HepG2 (cell line): Measurements from ENCODE around the gene TSC1. TPM values are rescaled to one million over a fixed set of nuclear protein-coding genes. Genes with fewer than 3 reads are reported as not detected.

ENCODE experiments used
- ARHGAP35 ChIP-seq: sonication (generic); formaldehyde crosslinking; IDR thresholded peaks from 2 replicates; pipeline ENCODE4 v1.9.0; 2022; ENCODE audit warnings: mild to moderate bottlenecking, inconsistent platforms, moderate library complexity, missing genetic modification reagents, borderline replicate concordance
- CCAR2 ChIP-seq: fragments of 200-400 bp; formaldehyde crosslinking; optimal IDR thresholded peaks from 2 replicates; pipeline ENCODE3; 2018; ENCODE audit warnings: low read depth, mild to moderate bottlenecking, low read length, moderate library complexity
- DZIP1 ChIP-seq: sonication (generic); formaldehyde crosslinking; IDR thresholded peaks from 2 replicates; pipeline ENCODE4 v1.5.0; 2020; ENCODE audit warnings: mild to moderate bottlenecking, missing genetic modification reagents
- FIP1L1 ChIP-seq: fragments of 200-400 bp; formaldehyde crosslinking; IDR thresholded peaks from 2 replicates; pipeline ENCODE4 v1.6.1; 2018; ENCODE audit warnings: low read depth, mild to moderate bottlenecking, low read length, moderate library complexity, borderline replicate concordance; ENCODE audit not compliant: insufficient read depth
- JUN ChIP-seq: sonication (generic); formaldehyde crosslinking; IDR thresholded peaks from 2 replicates; pipeline ENCODE4 v1.4.0; 2020; ENCODE audit warnings: mild to moderate bottlenecking, missing genetic modification reagents
- KLF6 ChIP-seq: IDR thresholded peaks from 2 replicates; pipeline ENCODE4 v1.8.0; 2016; ENCODE audit warnings: missing biosample characterization, missing genetic modification reagents
- KMT2B ChIP-seq: IDR thresholded peaks from 2 replicates; pipeline ENCODE4 v1.6.1; 2016; ENCODE audit warnings: missing genetic modification reagents, missing compliant biosample characterization
- MIXL1 ChIP-seq: IDR thresholded peaks from 2 replicates; pipeline ENCODE4 v1.6.1; 2016
- MXD4 ChIP-seq: IDR thresholded peaks from 2 replicates; pipeline ENCODE4 v1.6.1; 2016; ENCODE audit warnings: mild to moderate bottlenecking, missing biosample characterization, missing genetic modification reagents
- NBN ChIP-seq: fragments of 450-650 bp; conservative IDR thresholded peaks from 2 replicates; pipeline ENCODE4 v1.6.1; 2017
- PHF21A ChIP-seq: sonication (generic); formaldehyde crosslinking; IDR thresholded peaks from 2 replicates; pipeline ENCODE4 v1.5.0; 2020; ENCODE audit warnings: mild to moderate bottlenecking, missing genetic modification reagents
- PHF8 ChIP-seq: sonication (generic); formaldehyde crosslinking; IDR thresholded peaks from 2 replicates; pipeline ENCODE4 v1.5.0; 2020; ENCODE audit warnings: missing genetic modification reagents
- PTBP1 ChIP-seq: fragments of 200-400 bp; formaldehyde crosslinking; IDR thresholded peaks from 2 replicates; pipeline ENCODE4 v1.6.1; 2018; ENCODE audit warnings: low read length, low read depth; ENCODE audit not compliant: poor library complexity, severe bottlenecking
- RCOR2 ChIP-seq: IDR thresholded peaks from 2 replicates; pipeline ENCODE4 v1.6.1; 2016; ENCODE audit warnings: missing biosample characterization, missing genetic modification reagents
- SAFB2 ChIP-seq: sonication (generic); formaldehyde crosslinking; IDR thresholded peaks from 2 replicates; pipeline ENCODE4 v1.5.1; 2020; ENCODE audit warnings: missing genetic modification reagents, low read depth, mild to moderate bottlenecking, borderline replicate concordance
- SMAD1 ChIP-seq: sonication (generic); formaldehyde crosslinking; IDR thresholded peaks from 2 replicates; pipeline ENCODE4 v1.4.0; 2020; ENCODE audit warnings: missing genetic modification reagents, low read depth, mild to moderate bottlenecking, borderline replicate concordance
- TARDBP ChIP-seq: sonication (generic); formaldehyde crosslinking; IDR thresholded peaks from 2 replicates; pipeline ENCODE4 v1.8.0; 2022; ENCODE audit warnings: mild to moderate bottlenecking, missing genetic modification reagents
- ZBTB3 ChIP-seq: sonication (generic); formaldehyde crosslinking; IDR thresholded peaks from 2 replicates; pipeline ENCODE4 v1.4.0; 2020; ENCODE audit warnings: low read depth, mild to moderate bottlenecking, moderate library complexity, missing genetic modification reagents, borderline replicate concordance
- ZNF10 ChIP-seq: sonication (generic); formaldehyde crosslinking; IDR thresholded peaks from 2 replicates; pipeline ENCODE4 v1.4.0; 2020; ENCODE audit warnings: mild to moderate bottlenecking, low read depth, missing genetic modification reagents, borderline replicate concordance
- ZNF121 ChIP-seq: sonication (generic); formaldehyde crosslinking; IDR thresholded peaks from 2 replicates; pipeline ENCODE4 v1.5.0; 2020; ENCODE audit warnings: mild to moderate bottlenecking, missing genetic modification reagents
- ZNF124 ChIP-seq: sonication (generic); formaldehyde crosslinking; IDR thresholded peaks from 2 replicates; pipeline ENCODE4 v1.4.0; 2020; ENCODE audit warnings: missing genetic modification reagents
- ZNF260 ChIP-seq: sonication (generic); formaldehyde crosslinking; IDR thresholded peaks from 2 replicates; pipeline ENCODE4 v1.4.0; 2020; ENCODE audit warnings: missing genetic modification reagents, low read depth, mild to moderate bottlenecking, borderline replicate concordance
- ZNF333 ChIP-seq: sonication (generic); formaldehyde crosslinking; IDR thresholded peaks from 2 replicates; pipeline ENCODE4 v1.4.0; 2020; ENCODE audit warnings: mild to moderate bottlenecking, missing genetic modification reagents, borderline replicate concordance
- ZNF496 ChIP-seq: sonication (generic); formaldehyde crosslinking; IDR thresholded peaks from 2 replicates; pipeline ENCODE4 v1.8.1; 2023; ENCODE audit warnings: mild to moderate bottlenecking, moderate library complexity, missing genetic modification reagents; ENCODE audit not compliant: insufficient replicate concordance
- ZNF564 ChIP-seq: sonication (generic); formaldehyde crosslinking; IDR thresholded peaks from 2 replicates; pipeline ENCODE4 v1.8.1; 2023; ENCODE audit warnings: mild to moderate bottlenecking, missing genetic modification reagents
- ZNF775 ChIP-seq: sonication (generic); formaldehyde crosslinking; IDR thresholded peaks from 2 replicates; pipeline ENCODE4 v1.4.0; 2020; ENCODE audit warnings: missing genetic modification reagents, mild to moderate bottlenecking, moderate library complexity, borderline replicate concordance
- ZNF781 ChIP-seq: sonication (generic); formaldehyde crosslinking; IDR thresholded peaks from 2 replicates; pipeline ENCODE4 v1.5.1; 2020; ENCODE audit warnings: borderline replicate concordance, mild to moderate bottlenecking, missing genetic modification reagents; ENCODE audit errors: not compliant biosample characterization
- ZSCAN21 ChIP-seq: sonication (generic); formaldehyde crosslinking; IDR thresholded peaks from 2 replicates; pipeline ENCODE4 v1.8.0; 2022; ENCODE audit warnings: mild to moderate bottlenecking, missing genetic modification reagents, moderate library complexity, borderline replicate concordance
- polyA plus RNA-seq, 8 experiments: library from polyadenylated mRNA; depleted of rRNA in 3 of 8; stranded (reverse) in 7 of 8; unstranded in 1 of 8; fragments of >200 nt; fragmentation: Illumina TruSeq in 4 of 8; extraction: Trizol in 4 of 8; gene quantifications; 2 replicates each; pipeline versions ENCODE4 v1.2.1 to v1.2.3, GENCODE V29; 2011 to 2016; ENCODE audit warnings: low read depth in 4 of 8, missing spikeins in 1 of 8, mixed read lengths in 1 of 8; ENCODE audit not compliant: insufficient read depth in 1 of 8
- total RNA-seq, 5 experiments: library from RNA; depleted of rRNA; stranded (reverse); fragments of >200 nt; fragmentation: Illumina TruSeq; extraction: Trizol; gene quantifications; 2 replicates each; pipeline ENCODE4 v1.2.3, GENCODE V29; 2016; ENCODE audit warnings: low read depth in 1 of 5

TSC1 gene
- total and polyA plus RNA-seq, 2 of the 13 experiments (the other 11 are each of a cell fraction or from before 2014, with no cell fraction given), result 31.6 to 66.1 TPM

- TF ChIP-seq ZNF564 (CRISPR knock-in tag), result peak; percentile 83; the same call in 1 of the 2 replicates
- no peak for TF ChIP-seq ZNF124 (CRISPR knock-in tag)
- TF ChIP-seq ARHGAP35 (CRISPR knock-in tag), result peak; percentile 45; the same call in 1 of the 2 replicates
- no peak for TF ChIP-seq DZIP1 (CRISPR knock-in tag)
- TF ChIP-seq ZNF775 (CRISPR knock-in tag), result no peak
- TF ChIP-seq PTBP1, result peak; percentile 84
- peak; percentile 78 for TF ChIP-seq ZSCAN21
- no peak for TF ChIP-seq ZNF121 (CRISPR knock-in tag)
- TF ChIP-seq MIXL1 (CRISPR knock-in tag), result peak; percentile 50
- peak; percentile 83 for TF ChIP-seq KLF6
- TF ChIP-seq PHF8 (CRISPR knock-in tag), result peak; percentile 79
- 0 out of 2 replicates have a peak, but pooled peaks have one; percentile 24 for TF ChIP-seq SAFB2 (CRISPR knock-in tag)
- no peak for TF ChIP-seq ZNF496 (CRISPR knock-in tag)
- TF ChIP-seq ZNF260, result no peak
- peak; percentile 88 for TF ChIP-seq KMT2B (CRISPR knock-in tag)
- TF ChIP-seq ZNF781 (CRISPR knock-in tag), result peak; percentile 60
- 0 out of 2 replicates have a peak, but pooled peaks have one; percentile 47 for TF ChIP-seq FIP1L1
- TF ChIP-seq PHF21A (CRISPR knock-in tag), result peak; percentile 24; the same call in 1 of the 2 replicates
- peak; percentile 85 for TF ChIP-seq TARDBP (CRISPR knock-in tag)
- no peak for TF ChIP-seq RCOR2 (CRISPR knock-in tag)
- TF ChIP-seq ZNF333 (CRISPR knock-in tag), result no peak
- no peak for TF ChIP-seq SMAD1 (CRISPR knock-in tag)
- TF ChIP-seq MXD4 (CRISPR knock-in tag), result peak; percentile 70; the same call in 1 of the 2 replicates
- no peak for TF ChIP-seq ZBTB3 (CRISPR knock-in tag)
- no peak for TF ChIP-seq JUN (CRISPR knock-in tag)
- TF ChIP-seq NBN, result no peak
- no peak for TF ChIP-seq CCAR2
- no peak for TF ChIP-seq ZNF10 (CRISPR knock-in tag)
Measured at GRCh38 chr9:132944294-132945185, at the start of gene TSC1 (continued).
